CD4-positive, alpha-beta T cell treated with Interleukin-4 for 1 hour (primary cell): ENCODE measurements around the gene KCNK6.

ENCODE experiments used
- DNase-seq, 2 donors: peaks; one replicate each; pipeline ENCODE4 v3.0.0-alpha.2; 2020 to 2022

Gene KCNK6

GRCh38 chr19:38298821-38299680 is 20.6 kb upstream of the KCNK6 start:
- DNase-seq = no peak

- DNase-seq = no peak
These were observed 15.9 kb upstream of the KCNK6 start, which contains the start of gene C19orf33 for GRCh38 chr19:38303517-38304351. C19orf33 (plus strand) TSS chr19:38304251; CDS start chr19:38304262, 11 bp downstream.

GRCh38 chr19:38304352-38304865 is 15.2 kb upstream of the KCNK6 start:
- DNase-seq = no peak

- no peak for DNase-seq
These were observed 14.7 kb upstream of the KCNK6 start for GRCh38 chr19:38304866-38305429.

- DNase-seq = no peak
These were observed 13.4 kb upstream of the KCNK6 start for GRCh38 chr19:38306236-38306635.

GRCh38 chr19:38307076-38307475 is 12.6 kb upstream of the KCNK6 start:
- DNase-seq = no peak

- no peak for DNase-seq
These were observed 12.0 kb upstream of the KCNK6 start for GRCh38 chr19:38307597-38307996.

- DNase-seq = no peak
These were observed 11.5 kb upstream of the KCNK6 start for GRCh38 chr19:38308006-38308766.

- no peak for DNase-seq
These were observed 10.6 kb upstream of the KCNK6 start for GRCh38 chr19:38308926-38309614.

- DNase-seq = no peak
These were observed 9.9 kb upstream of the KCNK6 start for GRCh38 chr19:38309615-38310278.

GRCh38 chr19:38310279-38310670 is 9.4 kb upstream of the KCNK6 start:
- DNase-seq = no peak

- no peak for DNase-seq
These were observed 8.7 kb upstream of the KCNK6 start for GRCh38 chr19:38310986-38311385.

- peak; percentile 97 to 98 for DNase-seq
These were observed 3.8 kb upstream of the KCNK6 start, which contains the start of gene YIF1B for GRCh38 chr19:38315657-38316476. YIF1B (minus strand) TSS chr19:38315947; CDS start chr19:38315917, 30 bp downstream.

GRCh38 chr19:38316477-38317067 is 3.1 kb upstream of the KCNK6 start:
- no peak for DNase-seq

GRCh38 chr19:38317104-38317612 is 2.5 kb upstream of the KCNK6 start:
- DNase-seq = peak; percentile 47 to 48

- no peak for DNase-seq
These were observed 985 bp upstream of the KCNK6 start for GRCh38 chr19:38318660-38319059.

GRCh38 chr19:38320969-38321339 is 1.3 kb downstream of the KCNK6 start:
- no peak for DNase-seq

- no peak for DNase-seq
These were observed 2.1 kb downstream of the KCNK6 start for GRCh38 chr19:38321646-38322196.

- no peak for DNase-seq
These were observed 3.6 kb downstream of the KCNK6 start for GRCh38 chr19:38323291-38323690.
